NCI-H1105 (cell line): ENCODE measurements around the gene MAP2K5.

Experiments
- DNase-seq: peaks from one replicate; lab custom pipeline; 2025; lab: John Stamatoyannopoulos, UW

Gene MAP2K5

DNA sequence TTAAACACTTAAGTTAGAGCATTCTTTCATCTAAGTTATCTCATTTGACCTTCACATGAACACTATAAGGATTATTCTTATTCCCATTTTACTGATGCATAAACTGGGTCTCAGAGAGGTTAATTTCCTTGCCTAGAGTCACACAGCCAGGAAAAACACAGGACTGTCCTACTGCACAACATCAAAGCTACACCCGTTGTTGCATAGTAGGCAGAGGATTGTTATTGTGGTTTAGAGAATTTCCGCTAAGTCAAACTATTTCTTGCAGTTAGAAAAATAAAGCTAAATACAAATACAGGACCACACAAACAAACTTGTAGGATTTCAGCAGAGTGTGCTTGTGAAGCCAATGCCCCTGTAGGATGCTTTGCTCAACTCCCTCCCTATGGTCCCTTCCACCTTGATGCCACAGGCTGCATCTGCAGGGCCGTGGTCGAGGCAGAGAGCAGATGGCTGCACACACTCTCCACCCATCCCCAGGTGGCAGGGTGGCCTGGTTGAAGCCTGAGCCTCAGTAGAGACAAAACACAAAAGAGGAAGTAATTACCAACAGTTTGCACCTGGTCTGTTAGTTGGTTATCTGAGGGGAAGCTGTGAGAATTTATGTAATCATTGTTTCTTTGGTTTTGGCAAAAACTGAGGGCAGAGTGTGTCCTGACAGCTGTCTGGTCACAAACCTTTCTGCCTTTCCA is 241.7 kb downstream of the MAP2K5 start:
- peak; percentile 25 for DNase-seq

DNA sequence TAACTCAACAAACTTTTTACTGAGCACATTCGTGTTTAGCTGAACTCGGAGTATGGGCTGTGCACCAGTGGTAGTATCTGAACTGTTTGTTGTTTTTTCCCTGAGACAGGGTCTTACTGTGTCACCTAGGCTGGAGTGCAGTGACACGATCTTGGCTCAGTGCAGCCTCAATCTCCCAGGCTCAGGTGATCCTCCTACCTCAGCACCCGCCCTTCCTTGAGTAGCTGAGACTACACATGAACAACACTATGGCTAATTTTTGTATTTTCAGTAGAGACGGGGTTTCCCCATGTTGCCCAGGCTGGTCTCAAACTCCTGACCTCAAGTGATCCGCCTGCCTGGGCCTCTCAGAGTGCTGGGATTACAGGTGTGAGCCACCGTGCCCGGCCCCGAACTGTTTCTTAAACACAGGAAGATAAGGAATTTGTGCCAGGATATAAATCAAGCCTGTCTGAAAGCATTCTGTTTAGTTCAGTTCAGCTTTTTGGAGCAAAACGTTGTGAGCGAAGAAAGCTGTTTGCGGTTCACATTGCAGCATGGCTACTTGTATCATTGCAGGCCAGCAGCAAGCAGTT is 242.4 kb downstream of the MAP2K5 start:
- no peak for DNase-seq

DNA sequence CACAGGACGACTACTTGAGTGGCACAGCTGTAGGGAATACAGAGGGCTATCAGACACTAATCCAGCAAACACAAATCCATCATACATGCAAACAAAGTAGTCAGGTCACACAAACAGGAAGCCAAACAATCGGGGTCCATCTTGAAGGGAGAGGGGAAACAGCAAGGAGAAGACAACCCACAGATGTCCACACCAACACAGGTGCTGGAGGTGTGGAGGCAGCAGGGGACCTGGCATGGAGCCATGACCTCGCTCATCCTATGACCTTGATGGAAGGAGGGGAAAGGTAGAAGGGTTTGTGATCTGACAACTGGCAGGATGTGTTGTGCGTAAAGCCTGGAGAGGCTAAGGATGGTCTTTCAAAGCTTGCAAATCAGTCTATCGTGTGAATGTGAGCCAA is 242.9 kb downstream of the MAP2K5 start:
- no peak for DNase-seq

DNA sequence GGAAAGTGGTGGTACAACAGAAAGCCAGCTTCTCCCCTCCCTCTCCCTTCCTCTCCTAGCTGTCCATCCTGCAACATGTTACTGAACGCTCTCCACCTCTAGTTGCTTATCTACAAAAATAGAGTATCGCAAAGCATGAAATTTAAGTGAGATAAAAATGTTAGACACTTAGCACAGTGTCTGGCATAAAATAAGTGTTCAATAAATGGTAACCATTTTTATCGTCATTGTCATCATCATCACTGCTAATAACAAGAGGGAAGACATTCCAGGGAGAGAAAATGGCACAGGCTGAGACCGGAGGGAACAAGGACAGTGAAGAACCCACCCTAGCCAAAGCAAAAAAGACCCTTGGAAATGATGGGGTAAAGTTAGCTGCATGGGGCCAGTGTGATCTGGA is 244.1 kb downstream of the MAP2K5 start:
- DNase-seq, result no peak

DNA sequence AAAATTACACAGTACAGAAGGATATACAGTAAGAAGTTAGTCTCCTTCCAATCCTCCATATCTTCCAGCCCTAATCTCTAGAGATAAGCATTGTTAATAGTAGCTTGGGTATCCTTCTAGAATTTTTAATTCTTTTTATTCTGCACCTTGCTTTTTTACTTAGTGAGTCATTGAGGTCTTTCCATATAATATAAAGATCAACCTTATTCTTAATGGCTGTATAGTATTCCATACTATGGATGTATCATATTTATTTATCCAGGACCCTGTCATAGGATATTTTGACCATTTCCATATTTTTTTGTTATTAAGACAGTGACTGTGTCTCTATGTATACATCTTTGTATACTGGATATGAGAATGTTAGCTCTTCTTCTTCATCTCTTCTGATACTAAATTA is 246.5 kb downstream of the MAP2K5 start:
- no peak for DNase-seq

DNA sequence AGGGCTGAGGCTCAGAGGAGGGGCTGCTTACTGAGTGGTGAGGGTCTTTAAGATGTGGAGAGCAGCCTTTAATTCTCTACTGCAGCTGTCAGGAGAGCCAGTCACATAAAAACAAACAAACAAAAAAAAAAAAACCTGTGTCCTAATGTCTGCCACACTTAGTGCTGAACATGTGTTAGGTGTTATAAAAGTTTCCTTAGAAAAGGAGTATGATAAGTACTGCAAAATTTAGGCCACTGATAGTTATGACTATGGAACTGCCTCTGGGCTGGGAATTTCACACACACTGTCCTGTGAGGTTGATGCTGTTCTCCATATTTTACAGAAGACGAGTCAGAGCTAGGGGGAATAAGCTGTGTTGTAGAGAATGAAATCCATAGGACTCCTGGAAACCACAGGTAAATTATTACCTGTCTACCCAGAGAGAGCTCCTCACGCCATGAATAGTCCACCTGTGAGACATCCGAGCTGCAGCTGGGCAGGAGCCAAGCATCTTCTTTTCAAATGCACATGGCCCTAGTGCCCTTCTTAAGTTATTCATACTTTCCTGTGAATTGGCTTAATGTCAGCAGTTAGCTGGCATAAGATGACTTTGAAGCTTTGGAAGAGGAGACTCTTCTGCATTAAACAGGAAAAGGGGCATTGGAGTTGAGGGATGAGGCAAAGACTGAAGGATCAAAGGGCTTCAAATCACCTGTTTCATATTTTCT is 248.3 kb downstream of the MAP2K5 start:
- no peak for DNase-seq

DNA sequence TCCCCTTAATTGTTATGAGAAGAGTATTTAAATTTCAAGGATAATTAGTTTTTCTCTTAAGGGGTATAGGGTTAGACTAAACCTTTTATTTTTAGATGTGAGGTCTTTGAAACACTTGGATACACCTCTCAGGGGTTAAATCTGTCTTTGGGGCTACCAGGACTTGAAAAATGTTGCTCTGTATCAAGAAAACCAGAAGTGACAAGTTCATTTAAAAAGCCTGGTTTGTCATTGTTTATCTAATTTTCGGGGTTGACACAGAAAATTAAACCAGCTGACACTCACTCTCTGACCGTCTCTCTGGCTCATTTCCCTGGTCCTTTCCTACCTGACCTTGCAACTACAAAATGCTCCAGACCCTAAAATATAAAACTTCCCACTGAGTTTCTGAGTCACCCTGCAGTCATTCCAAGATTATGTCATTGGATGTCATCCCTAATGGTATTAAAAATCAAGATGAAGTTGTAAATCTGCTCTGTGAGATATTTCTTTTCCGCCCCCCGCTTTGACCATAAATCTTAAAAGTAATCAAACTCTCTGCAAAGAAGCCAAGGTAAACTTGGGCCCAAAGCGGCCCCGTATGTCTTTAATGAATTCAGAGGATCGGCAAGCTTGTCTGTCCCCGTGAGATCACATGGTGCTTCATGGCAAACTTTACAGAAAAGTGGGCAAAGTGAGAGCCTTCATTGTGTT is 249.9 kb downstream of the MAP2K5 start:
- no peak for DNase-seq

DNA sequence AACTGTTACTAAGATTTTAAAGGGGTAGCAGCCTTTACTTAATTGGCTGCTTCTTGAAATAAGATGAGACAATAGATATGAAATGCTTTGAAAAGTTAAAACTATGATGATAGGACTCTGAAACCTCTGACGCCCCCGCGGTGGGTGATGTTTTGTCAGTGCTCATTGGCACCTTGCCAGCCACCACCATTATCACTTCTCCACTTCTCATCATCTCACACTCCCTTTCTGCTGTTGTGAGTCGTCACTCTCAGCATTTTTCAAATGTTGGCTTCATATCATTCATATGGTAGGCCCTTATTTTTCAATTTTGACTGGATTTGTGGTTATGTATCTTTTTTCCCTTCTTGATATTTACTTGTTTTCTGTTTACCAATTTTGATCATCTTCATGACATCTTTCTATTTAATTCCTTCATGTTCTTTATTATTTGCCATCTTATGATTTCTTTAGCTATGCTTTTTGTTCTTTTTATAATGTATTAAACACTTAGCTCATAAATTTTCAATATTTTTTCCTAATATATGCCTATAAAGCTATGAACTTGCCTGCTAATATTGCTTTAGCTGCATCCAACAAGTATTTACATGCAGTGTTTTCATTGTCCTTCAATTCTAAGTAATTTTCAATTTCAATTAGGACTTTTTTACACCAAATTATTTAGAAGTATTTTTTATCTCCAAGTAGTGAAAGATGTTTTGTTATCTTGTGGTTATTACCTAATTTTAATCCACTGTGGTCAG is 252.5 kb downstream of the MAP2K5 start:
- DNase-seq, result no peak

DNA sequence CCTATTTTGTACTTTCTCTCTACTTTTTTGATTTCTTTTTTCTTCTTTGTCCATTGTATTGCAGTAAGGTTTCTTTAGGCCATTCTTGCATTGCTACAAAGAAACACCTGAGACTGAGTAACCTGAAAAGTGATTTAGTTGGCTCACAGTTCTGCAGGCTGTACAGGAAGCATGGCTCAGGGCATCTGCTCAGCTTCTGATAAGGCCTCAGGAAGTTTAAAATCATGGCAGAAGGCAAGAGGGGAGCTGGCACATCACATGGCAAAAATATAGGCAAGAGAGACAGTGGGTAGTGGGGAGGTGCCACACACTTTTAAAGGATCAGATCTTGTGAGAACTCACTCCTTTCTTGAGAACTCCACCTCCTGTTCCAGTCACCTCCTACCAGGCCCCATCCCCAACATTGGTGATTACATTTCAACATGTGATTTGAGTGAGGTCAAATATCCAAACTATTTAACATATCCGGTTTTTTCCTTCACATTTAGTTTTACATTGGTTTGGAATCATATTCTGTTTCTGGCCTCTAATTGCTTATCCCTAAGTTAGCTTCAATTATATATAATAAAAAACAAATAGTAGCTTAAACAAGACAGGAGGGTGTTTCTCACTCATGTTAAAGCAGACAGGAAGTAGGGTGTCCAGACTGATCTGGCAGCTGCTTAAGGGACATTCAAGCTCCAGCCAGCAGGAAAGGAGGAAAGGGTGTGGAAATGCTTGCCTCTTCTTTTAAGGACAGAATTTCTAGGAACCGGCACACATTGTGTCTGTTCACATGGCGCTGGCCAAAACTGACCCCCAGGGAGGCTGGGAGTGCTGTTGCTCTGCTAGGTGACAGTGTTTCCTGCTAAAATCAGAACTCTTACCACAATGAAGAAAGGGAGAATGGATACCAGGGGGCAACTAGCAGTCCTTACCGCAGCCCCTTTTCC is 254.0 kb downstream of the MAP2K5 start:
- no peak for DNase-seq

DNA sequence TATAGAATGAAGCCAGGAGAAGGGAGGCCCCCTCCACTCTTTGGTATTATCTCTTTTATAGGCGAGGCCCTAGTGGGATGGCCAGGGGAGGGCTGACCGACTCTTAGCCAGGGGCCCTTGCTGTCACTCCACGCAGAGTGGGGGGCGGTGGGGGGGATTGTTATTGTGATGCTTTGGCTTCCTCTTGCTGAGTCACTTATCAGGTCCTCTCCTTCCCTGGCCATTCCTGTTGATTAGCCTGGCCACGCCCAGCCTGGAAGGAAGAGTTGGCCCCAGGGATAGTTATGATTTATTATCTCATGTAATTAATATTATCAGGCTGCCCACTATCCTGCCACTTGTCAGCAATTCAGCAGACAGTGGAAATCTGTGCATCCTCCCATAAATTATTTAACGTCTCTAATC is 257.3 kb downstream of the MAP2K5 start:
- no peak for DNase-seq

DNA sequence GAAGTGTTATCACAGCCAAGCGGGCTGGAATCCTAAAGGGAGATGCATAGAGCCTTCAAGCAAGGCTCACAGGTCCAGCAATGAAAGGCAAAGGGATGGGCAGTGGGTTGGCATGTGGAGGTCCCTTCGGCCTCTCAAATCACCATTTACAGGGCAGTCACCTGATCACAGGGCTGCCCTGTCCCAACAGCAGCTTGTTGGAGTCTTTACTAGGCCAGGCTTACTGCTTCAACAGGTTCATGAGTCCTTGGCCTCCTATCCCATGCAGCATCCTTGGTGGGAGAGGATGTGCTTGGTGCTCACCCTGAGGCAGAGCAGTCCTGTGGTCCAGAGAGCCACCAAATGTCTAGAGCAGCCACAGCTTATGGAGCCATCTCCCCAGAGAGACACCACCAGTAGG is 258.6 kb downstream of the MAP2K5 start:
- DNase-seq, result no peak

DNA sequence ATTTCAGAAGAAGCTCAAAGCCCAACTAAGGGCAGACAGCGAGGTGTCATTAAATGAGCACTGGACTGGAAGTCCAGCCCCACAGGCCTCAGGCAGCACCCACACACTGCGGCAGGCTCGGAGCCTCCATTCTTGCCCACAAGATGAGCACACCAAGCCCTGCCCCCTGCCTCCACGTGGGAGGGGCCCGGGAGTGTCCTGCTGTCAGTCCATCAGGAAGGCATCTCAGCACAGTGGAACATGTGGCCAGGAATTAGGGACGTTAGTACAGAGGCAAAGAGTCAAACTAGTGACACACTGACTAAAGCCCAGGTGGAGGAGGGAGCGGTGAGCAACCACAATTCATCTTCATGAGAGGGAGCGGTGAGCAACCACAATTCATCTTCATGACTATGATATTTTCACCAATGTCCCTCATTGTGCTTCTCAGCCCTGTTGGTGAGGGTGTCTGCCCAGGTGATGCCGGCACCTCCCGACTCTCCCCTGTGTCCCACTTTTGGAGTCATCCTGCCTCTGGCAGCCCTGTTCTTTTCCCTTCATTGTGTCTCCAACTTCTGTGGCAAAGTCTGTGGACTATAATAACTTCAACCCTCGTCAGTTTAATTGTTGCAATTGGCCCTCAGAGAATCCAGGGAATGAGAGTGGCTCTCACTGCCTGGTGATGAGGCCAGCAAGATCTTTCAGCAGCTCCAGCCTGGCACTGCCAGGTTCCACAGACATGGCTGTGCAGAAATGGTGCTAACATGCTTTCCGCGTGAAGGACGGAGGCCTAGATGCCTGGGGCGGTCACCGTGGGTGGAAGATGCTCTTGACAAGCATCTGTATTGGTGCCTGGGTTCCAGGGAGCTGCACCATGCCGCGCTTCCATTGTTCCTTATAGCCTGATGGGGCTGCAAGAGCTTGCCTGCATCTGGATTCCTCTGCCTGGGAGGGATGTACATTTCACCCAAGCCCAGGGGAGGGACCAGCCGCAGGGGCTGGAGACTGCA is 259.7 kb downstream of the MAP2K5 start:
- DNase-seq, result no peak

DNA sequence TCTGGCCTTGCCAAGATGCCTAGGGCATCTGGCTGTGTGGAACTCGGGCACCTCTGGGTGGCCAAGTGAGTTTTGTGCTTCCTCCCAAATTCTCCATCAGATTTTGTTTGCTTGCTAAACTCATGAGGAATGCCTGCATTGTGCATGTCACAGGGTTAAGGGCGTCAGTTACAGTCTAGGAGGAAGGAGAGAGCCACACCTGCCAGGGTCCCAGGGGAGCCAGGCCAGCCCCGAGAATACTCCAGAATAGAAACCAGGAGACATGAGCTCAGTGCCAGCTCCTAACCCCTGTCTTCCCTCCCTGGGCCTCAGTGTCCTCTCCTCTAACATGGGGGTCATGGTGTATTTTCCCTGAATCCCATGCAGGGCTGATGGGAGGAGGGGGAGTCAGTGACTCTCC is 260.8 kb downstream of the MAP2K5 start:
- no peak for DNase-seq

DNA sequence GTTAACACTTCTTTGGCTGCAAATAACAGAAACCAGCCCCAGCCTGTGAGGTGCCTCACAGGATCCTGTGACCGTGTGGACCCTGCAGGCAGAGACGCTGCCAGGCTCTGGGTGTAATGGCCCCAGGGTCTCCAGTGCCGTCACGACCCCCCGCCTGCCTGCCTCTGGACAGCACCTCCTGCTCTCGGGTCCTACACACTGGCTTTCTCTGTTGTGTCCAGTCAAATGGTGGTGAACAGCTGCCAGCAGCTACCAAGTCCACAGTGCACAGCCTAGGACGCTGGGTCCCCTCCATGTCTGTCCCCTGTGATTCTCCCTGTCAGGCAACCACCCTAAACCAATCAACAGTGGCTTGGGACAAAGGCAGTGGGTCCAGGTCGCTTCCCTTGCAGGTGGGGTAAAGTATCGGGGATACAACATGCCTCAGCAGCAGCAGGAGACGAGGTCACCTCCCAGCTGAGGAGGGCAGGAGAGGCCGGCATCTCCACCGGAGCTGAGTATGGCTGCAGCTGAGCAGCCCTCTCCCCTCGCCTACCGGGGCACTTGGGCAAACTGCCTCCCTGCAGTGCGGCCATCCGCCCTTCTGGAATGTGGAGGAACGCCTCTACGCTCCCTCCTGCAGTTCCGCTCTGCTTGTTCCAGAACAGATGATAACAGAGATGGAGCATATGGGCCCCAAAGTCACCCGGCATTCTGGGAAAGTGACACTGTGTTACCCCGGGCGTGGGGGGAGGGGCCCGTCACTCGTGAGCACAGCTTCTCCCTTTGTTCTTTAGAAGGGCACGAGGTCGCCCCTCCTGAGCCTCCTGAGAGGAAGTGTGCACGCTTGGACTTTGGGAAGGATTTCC is 261.7 kb downstream of the MAP2K5 start:
- DNase-seq, result no peak

DNA sequence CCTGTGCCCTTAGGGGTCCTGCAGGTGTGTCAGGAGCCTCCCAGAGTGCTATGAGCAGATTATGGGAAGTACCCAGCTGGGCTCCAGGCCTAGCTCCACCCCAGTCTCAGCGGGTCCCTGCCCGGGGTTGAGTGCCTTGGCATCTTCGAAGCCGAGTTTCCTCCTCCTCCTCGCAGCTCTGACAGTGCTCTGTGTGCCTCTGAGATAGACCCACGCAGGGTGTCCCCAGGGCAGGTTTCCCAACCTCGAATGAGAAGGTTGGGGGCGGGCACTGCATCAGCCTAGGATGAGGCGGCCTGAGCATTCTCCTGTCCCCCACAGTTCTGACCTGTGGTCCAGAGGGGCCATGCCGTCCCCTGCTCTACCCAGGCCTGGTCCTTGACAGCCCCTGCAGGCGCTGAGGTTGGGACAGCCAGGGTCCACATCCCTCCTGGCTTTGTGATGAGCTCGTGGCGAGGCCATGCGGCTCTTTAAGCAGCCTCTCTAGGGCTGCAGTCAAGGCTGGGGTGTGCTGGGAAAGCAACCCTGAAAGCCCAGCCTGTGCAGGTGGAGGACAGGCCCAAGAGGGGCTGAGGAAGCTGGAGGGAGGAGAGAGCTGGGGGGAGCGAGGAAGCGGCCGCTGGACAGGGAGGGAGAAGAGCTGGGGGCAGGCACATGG is 262.6 kb downstream of the MAP2K5 start:
- no peak for DNase-seq

DNA sequence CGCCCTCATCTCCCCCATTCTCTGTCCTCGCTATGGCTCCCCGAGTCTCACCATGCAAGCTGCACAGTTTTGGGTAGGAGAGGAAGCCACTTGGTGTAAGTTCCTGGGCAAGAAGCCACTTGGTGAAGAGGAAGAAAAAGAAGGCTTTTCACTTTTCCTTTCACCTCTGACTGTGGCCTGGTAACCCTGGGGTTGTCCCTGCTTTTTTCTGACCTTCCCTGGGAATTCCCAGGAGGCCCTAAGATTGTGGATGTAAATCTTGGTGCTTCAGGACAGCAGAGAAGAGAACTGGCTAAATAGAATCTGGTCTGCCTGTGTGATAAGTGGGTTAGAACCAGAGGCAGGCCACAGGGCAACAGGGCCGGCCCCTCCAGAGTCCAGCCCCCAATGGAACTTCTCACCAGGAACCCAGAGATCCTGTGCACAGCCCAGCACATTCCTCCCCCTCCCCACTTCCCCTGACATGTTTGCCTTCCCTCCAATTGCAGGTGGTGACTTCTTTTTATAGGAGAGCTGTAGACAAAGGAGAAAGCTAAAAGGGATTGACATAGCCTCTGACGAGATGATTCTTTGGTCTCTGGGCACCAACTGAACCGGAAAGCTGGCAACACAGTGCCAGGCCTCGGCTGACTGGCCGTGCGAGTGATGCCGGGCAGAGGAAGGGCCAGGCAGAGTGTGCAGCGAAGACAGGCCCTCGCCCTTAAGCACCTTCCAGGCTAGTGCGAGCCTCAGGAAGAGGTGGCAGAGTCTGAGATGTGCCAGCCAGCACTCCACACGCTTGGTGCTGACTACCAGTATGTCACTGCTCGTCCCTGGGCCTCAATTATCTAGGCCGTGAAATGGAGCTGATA is 263.4 kb downstream of the MAP2K5 start:
- DNase-seq, result no peak

DNA sequence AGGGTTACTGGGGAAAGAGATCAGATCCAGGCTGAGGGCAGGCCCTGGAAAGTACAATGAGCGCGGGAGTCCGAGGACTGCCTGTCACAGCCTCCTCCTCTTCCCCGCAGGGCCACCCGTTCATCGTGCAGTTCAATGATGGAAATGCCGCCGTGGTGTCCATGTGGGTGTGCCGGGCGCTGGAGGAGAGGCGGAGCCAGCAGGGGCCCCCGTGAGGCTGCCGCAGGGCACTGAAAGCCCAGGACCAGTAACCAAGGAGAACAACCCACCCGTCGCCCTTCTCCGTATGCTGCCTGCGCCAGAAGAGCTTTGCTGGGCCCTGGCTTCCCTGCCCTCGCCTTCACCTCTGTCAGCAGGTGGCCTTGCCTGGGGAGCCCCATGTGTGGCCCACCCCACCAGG is 264.0 kb downstream of the MAP2K5 start:
- no peak for DNase-seq
